HFFc6 (cell line): Measurements from ENCODE around the gene FNDC3B. TPM values are rescaled to one million over a fixed set of nuclear protein-coding genes. Genes with fewer than 3 reads are reported as not detected.

Source experiments
- DNase-seq: peaks from one replicate; pipeline ENCODE4 v3.0.0-alpha.2; 2018
- H3K27ac Mint-ChIP-seq: 2 replicates; pipeline ENCODE4 v1.8.0; 2020; ENCODE audit warnings: mild to moderate bottlenecking, mixed read lengths
- H3K27me3 Mint-ChIP-seq: 2 replicates; pipeline ENCODE4 v1.8.0; 2021; ENCODE audit warnings: mild to moderate bottlenecking, moderate library complexity, mixed read lengths; ENCODE audit not compliant: insufficient read depth
- H3K36me3 Mint-ChIP-seq: 2 replicates; pipeline ENCODE4 v1.8.0; 2021; ENCODE audit warnings: low read depth, mixed read lengths
- H3K4me1 Mint-ChIP-seq: 2 replicates; pipeline ENCODE4 v1.8.0; 2020; ENCODE audit warnings: low read depth, mixed read lengths
- H3K4me3 Mint-ChIP-seq: 2 replicates; pipeline ENCODE4 v1.8.0; 2020; ENCODE audit warnings: mild to moderate bottlenecking, moderate library complexity, mixed read lengths
- H3K9me3 Mint-ChIP-seq: 2 replicates; pipeline ENCODE4 v1.8.0; 2020; ENCODE audit warnings: mild to moderate bottlenecking, mixed read lengths
- total RNA-seq, 6 experiments: library from RNA; stranded (reverse); fragmentation: NEBNext Ultra II Directional; extraction: Animal tissue kit (Norgen Biotek cat#: 25700); gene quantifications; 2 replicates in 1 of 6; 3 replicates in 5 of 6; pipeline ENCODE4 v1.2.3, GENCODE V29; 2021
- TF ChIP-seq, protein P1 (sequence below): fragments of 200-600 bp; sonication (generic); IDR thresholded peaks from 2 replicates; pipeline ENCODE4 v1.5.0; 2021; ENCODE audit warnings: antibody characterized with exemption, mild to moderate bottlenecking

FNDC3B gene
- total RNA-seq, 6 experiments from 2014 or later = 133 to 192 (median 155) TPM

DNA sequence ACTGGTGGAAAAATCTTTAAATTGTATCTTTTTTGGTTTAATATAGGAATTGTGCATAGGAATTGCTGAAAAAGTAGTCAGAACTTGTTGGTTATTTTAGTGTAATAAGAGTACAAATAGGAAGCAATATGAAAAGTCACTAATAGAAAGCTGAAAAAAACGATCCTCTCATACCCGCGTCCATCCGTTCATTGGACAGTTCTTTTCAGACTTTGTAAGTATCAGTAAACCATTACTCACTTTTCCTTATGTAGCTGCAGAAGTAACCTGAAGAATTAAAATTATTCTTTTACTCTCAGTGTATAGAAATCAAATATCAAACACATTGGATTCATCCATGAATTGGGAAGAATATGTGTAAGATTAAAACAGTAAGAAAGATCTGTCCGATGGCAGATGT is 4.4 kb downstream of the FNDC3B start:
- DNase-seq = no peak
- peaks cover 4% of the 10 kb centered on the region; the same call in 1 of the 2 replicates for H3K27me3 Mint-ChIP-seq
- peak overlapping the region; percentile 60 for H3K4me3 Mint-ChIP-seq
- no peaks in the 10 kb centered on the region for H3K9me3 Mint-ChIP-seq
- H3K27ac Mint-ChIP-seq = no peak overlapping the region
- peaks cover 40% of the 10 kb centered on the region for H3K36me3 Mint-ChIP-seq
- H3K4me1 Mint-ChIP-seq = peaks cover 65% of the 10 kb centered on the region
- TF ChIP-seq, protein P1, sequence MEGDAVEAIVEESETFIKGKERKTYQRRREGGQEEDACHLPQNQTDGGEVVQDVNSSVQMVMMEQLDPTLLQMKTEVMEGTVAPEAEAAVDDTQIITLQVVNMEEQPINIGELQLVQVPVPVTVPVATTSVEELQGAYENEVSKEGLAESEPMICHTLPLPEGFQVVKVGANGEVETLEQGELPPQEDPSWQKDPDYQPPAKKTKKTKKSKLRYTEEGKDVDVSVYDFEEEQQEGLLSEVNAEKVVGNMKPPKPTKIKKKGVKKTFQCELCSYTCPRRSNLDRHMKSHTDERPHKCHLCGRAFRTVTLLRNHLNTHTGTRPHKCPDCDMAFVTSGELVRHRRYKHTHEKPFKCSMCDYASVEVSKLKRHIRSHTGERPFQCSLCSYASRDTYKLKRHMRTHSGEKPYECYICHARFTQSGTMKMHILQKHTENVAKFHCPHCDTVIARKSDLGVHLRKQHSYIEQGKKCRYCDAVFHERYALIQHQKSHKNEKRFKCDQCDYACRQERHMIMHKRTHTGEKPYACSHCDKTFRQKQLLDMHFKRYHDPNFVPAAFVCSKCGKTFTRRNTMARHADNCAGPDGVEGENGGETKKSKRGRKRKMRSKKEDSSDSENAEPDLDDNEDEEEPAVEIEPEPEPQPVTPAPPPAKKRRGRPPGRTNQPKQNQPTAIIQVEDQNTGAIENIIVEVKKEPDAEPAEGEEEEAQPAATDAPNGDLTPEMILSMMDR = no peak

DNA sequence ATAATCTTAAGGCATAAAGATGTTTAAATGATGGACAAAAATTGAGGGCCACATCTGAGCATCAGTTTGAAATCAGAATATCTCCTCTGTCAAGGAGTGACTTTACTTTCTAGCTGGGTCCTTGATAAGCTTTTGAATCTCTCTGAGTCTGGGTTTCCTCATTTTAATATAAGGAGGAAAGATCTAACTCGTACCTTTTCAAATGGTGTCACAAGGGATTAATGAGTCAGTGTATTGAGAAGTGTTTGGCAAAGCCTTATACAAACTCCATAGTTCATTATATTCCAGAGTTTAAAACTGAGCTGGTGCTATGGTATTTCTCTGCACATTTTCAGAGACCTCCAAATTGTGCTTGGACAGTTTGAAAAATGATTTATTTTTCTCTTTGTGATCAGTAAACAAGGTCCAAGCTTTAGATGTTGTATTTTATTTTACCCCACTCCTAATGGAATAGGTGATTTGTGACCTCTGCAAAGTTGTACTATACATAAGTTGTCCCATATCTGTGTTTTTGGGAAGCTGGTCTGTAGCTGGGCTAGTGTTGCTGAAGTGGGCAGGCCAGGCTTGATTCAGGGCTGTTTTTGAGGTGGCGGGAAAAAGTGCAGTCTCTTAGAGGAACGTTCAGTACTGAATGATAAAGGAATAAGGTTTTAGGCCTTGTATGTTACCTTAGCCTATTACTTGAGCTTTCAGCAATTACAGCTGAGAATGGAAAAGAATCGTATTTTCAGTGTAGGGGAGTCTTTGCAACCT is 5.6 kb downstream of the FNDC3B start:
- DNase-seq = no peak
- Mint-ChIP-seq H3K36me3 (peaks cover 51% of the 10 kb centered on the region), H3K4me3 (peak overlapping the region; percentile 53), H3K27ac (peak overlapping the region; percentile 32; the same call in 1 of the 2 replicates), H3K4me1 (peaks cover 71% of the 10 kb centered on the region), H3K27me3 (peaks cover 3% of the 10 kb centered on the region; the same call in 1 of the 2 replicates), H3K9me3 (no peaks in the 10 kb centered on the region)
- TF ChIP-seq, protein P1 = no peak

DNA sequence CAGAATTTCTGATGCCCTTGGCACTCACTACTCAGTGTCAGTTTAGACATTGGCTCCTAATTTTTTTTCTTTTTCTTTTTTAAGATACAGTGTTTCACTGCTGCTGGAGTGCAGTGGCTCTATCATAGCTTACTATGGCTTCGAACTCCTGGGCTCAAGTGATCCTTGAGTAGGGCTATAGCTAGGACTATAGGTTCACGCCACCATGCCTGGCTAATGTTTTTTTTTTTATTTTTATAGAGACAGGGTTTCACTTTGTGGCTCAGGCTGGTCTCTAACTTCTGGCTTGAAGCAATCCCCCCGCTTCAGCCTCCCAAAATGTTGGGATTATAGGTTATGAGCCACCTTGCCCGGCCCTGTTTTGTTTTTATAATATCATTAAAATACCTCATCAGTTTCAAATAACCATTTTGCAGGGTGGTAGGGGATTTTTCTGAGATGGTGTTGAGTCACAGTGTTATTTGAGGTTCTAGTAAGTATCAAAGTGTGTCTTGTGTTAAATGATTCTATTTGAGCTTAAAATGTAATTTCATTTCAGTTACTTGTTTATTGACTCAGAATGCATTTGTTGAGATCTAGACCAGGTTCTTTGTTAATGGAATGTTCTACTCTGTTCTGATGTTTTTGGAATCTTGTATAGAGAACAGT is 7.0 kb downstream of the FNDC3B start:
- DNase-seq = no peak
- peaks cover 72% of the 10 kb centered on the region for H3K4me1 Mint-ChIP-seq
- peak overlapping the region; percentile 20; the same call in 1 of the 2 replicates for H3K4me3 Mint-ChIP-seq
- no peaks in the 10 kb centered on the region for H3K9me3 Mint-ChIP-seq
- H3K27me3 Mint-ChIP-seq = peaks cover 3% of the 10 kb centered on the region
- H3K36me3 Mint-ChIP-seq = peaks cover 56% of the 10 kb centered on the region
- TF ChIP-seq, protein P1 = no peak
- H3K27ac Mint-ChIP-seq = peak overlapping the region; percentile 49

DNA sequence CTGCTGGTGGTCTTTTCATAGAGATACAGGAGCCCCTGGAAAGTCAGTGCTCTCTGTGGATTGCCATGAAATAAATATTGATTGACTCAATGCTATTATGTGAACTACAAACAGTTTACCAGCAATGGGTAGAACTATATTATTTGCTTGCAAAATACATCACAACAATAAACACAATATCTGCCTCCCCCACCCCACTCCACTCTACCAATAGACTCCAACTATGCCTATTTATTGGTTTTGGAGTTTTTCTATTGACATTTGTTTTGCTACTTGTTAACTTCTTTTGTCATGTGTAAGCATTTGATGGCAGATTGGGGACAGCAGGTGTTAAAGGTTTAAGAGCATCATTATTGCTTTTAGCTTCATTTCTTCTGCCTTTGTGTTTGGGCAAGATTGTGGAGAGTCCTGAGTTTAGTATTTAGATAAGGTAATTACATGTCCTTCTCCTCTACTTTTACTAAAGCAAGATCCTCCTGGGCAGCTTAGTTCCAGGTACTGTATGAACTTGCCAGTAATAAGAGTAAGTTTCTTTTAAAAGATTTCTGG is 8.3 kb downstream of the FNDC3B start:
- DNase-seq = no peak
- Mint-ChIP-seq H3K4me3 (no peak overlapping the region), H3K36me3 (peaks cover 57% of the 10 kb centered on the region), H3K9me3 (no peaks in the 10 kb centered on the region), H3K27me3 (no peaks in the 10 kb centered on the region; the same call in 1 of the 2 replicates), H3K4me1 (peaks cover 67% of the 10 kb centered on the region), H3K27ac (no peak overlapping the region)
- TF ChIP-seq, protein P1 = no peak

DNA sequence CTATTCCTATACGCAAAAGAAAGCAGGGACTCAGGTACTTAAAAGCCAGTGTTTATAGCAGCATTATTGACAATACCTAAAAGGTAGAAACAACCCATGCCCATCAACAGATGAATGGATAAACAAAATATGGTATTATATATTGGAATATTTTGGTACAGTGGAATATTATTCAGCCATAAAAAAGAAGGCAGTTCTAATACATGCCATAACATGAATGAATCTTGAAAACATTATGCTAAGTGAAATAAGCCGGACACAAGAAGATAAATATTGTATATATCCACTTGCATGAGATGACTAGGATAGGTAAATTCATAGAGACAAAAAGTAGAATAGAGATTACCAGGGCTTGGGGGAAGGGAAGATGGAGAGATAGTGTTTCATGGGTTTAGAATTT is 9.2 kb downstream of the FNDC3B start:
- TF ChIP-seq, protein P1 = no peak
- Mint-ChIP-seq H3K27ac (no peak overlapping the region), H3K9me3 (no peaks in the 10 kb centered on the region), H3K27me3 (no peaks in the 10 kb centered on the region; the same call in 1 of the 2 replicates), H3K4me3 (no peak overlapping the region), H3K36me3 (peaks cover 53% of the 10 kb centered on the region), H3K4me1 (peaks cover 63% of the 10 kb centered on the region)
- no peak for DNase-seq
